ENCODE measurements around the gene PLCL1.

Gene PLCL1

GRCh38 chr2:197851451-197851850 lies 47.1 kb downstream of the PLCL1 start:
- no peak for FAIRE-seq
- no peak for DNase-seq (ENCODE audit: insufficient read length, low spot score)

- FAIRE-seq (no peak), DNase-seq (ENCODE audit: insufficient read length, low spot score) (no peak)
Observed at GRCh38 chr2:197852108-197852507, 47.7 kb downstream of the PLCL1 start.

DNA sequence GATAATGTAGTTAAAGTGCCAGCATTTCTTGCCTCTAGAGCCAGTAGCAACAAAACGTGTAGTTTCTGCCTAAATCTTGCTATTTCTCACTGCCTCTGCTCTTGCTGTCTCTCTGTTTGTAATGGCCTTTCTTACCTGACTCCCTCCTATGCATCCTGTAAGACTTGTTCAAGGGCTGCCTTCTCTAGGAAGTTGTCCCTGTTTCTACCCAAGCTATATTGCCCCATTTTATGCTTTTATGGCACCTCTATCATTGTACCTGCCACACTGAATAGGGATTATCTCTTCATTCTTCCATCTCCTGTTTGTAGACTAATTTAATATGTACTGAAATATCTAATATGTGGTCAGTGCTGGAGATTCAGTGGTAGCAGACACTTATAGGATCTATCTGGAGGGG lies 49.2 kb downstream of the PLCL1 start:
- FAIRE-seq = no peak
- no peak for DNase-seq (ENCODE audit: insufficient read length, low spot score)

DNA sequence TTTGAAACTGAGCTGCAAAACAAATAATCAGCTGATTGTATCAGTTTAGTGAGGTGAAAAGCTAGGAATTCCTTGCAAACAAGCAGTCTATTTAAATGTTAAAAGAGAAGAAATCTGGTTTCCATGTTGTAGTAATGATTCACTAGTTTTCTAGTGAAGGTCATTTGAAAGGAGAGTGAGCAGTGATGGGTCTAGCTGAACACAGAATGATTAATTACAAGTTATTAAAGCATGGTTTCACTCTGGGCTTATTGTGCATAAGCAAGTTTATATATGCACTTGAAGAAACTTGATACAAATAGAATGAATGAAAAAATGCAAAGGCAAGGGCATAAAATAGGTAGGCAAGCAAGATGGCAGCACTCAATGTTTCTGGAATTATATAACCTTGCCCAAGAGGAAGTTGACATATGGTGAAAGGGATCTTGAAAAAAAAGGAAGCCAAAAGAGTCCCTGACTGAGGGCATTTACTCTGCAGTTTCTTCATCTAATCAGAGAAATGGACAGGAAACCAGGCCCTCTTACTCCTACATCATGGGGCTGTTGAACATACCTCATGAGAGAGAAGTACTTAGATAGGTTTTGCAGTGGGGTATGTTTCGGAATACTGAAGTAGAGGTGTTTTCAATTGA lies 53.2 kb downstream of the PLCL1 start:
- FAIRE-seq (no peak), DNase-seq (ENCODE audit: insufficient read length, low spot score) (no peak)

DNA sequence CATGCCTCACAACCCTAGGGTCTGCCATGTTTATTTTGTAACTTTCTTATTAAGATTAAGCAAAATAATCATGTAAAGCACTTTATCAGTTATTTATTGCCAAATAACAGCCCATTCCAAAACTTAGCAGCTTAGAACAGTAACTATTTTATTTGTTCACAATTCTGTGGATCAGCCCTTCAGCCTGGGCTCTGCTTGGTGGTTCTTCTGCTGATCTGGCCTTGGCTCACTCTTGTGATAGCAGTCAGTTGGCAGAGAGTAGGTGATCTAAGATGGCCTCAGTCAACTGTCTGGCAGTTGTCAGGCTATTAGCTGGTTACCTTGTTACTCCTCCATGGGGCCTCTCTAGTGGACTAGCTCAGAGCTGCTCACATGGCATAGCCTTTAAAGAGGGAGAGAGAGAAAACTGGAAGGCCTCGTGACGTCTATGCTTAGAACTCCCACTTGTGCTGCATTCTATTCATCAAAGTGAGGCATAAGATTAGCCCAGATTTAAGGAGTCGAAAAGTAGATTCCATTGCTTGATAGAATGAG lies 54.3 kb downstream of the PLCL1 start:
- DNase-seq (ENCODE audit: insufficient read length, low spot score) (no peak), FAIRE-seq (no peak)

GRCh38 chr2:197862246-197862955 lies 58.0 kb downstream of the PLCL1 start:
- FAIRE-seq = no peak
- DNase-seq (ENCODE audit: insufficient read length, low spot score) = no peak

DNA sequence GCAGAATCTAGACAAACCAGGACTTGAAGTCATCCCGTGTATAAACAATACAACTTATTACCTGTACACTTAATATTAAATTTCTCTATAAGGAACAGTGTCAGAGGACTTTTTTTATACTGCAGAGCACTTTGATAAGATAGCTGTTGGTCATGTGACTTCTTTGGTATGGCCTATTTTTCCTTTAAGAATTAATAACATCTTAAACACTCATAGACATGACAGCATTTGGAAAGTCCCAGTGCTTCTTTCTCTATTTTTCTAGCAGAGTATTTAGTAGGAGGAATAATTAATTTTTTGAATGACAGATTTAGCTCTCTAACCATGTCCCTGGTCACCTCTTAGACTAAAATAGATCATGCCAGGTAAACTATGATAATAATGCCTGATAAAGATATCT lies 59.4 kb downstream of the PLCL1 start:
- DNase-seq (ENCODE audit: insufficient read length, low spot score) (no peak), FAIRE-seq (no peak)

DNA sequence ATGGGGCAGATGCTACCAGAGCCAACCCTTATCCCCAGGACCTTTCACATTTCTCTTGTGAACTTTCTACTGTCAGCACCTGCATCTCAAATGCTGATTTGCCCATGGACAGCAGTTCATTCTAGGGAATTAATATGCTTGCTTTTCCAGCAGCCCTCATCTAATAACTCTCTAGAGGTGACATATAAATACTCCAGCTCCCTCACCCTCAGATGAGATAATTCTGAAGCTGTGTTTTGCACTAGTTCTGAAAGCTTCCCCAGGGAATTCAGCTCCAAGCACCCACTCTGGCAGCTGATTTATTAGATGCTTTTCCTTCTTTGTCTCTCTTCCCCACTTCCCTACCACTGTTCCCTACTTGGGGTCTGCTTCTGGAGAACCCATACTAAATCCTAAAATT lies 62.1 kb downstream of the PLCL1 start:
- no peak for FAIRE-seq
- DNase-seq (ENCODE audit: insufficient read length, low spot score) = no peak

DNA sequence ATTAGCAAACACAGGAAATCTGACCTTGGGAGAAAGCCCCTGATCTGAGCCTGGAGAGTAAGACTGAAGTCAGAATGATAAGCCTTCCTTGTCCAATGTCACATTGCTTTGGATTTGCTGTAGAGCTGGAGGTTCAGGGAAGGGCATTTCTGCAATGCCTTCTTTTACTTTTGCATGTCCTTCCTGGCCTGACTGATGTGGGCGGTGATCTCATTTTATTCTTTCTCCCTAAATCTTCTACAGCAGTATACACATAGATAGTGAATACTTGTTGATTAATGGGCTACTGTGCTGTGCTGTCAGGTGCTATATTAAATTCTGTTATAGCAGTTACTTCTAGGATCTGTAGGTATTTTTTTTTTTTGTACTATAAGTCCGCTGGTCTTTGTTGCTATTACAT lies 62.6 kb downstream of the PLCL1 start:
- DNase-seq (ENCODE audit: insufficient read length, low spot score) = no peak
- FAIRE-seq = no peak

DNA sequence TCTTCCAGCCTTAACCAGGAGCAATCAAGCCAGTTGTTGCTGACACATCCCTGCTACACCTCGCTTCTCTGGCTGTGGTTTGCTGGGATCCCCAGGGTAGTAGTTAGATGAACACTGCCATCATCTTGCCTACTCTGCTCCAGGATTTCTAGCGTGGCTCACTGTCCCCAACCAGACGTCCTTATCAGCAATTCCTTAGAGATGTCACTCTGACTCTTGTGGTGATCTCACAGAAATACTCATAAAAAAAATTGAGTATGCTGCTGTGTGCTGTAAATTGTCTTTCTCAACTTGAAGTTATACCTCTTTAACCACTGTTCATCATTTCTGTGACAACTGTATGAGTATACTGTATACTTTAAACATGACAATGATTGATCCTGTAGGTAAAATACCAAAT lies 63.2 kb downstream of the PLCL1 start:
- FAIRE-seq = no peak
- DNase-seq (ENCODE audit: insufficient read length, low spot score) = no peak

- FAIRE-seq (no peak), DNase-seq (ENCODE audit: insufficient read length, low spot score) (no peak)
Observed at GRCh38 chr2:197868206-197868605, 63.8 kb downstream of the PLCL1 start.

GRCh38 chr2:197869041-197869440 lies 64.6 kb downstream of the PLCL1 start:
- FAIRE-seq (no peak), DNase-seq (ENCODE audit: insufficient read length, low spot score) (no peak)

DNA sequence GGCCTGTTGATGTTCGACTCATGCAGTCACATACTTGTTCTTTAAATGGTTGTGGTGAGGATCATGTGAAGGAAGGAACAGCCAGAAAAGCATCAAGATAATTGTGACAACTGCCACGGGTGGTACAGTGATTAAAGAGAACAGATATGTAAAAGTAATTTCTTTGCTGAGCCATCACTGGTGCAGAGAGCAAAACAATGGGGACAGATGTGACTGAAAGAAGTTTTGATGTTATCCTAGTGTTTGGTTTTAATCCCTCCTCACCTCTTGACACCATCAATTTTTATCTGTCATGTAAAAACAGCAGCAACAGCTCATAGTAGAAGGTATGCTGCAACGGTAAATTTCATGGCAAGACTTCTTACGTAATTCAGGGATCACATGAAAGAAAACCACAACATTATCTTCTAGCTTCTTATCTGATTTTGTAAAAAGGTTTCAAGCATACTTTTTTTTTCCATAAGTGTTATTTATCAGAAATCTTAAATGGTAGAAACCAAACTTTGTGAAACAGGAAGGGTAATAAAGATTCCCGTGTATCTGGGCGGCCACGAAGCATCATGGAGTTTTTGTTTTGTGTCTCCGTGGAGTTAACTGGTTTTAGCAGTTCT lies 65.2 kb downstream of the PLCL1 start:
- FAIRE-seq = no peak
- no peak for DNase-seq (ENCODE audit: insufficient read length, low spot score)

- FAIRE-seq = no peak
- DNase-seq (ENCODE audit: insufficient read length, low spot score) = no peak
Observed at GRCh38 chr2:197870137-197870536, 65.7 kb downstream of the PLCL1 start.

GRCh38 chr2:197871780-197872456 lies 67.5 kb downstream of the PLCL1 start:
- FAIRE-seq (no peak), DNase-seq (ENCODE audit: insufficient read length, low spot score) (no peak)

GRCh38 chr2:197873293-197873701 lies 68.9 kb downstream of the PLCL1 start:
- no peak for FAIRE-seq
- DNase-seq (ENCODE audit: insufficient read length, low spot score) = no peak

DNA sequence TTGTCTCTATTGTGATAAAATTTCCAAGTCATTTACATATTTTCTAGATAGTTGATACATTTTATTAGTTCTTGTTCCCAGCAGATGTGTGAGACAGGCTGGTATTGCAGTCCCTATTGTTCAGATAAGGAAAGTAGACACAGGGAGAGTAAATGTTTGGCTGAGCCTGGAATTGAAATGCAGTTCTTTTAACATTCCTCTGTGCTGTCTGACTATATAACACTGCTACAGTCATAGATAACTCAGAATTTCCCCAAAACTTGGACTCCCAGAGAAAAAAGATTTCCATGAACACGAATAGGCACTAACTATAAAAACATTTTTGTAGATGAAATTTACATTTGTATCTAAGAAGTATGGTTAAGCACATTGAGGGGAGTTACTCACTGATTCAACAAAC lies 71.4 kb downstream of the PLCL1 start:
- no peak for FAIRE-seq

GRCh38 chr2:197876524-197876923 lies 72.1 kb downstream of the PLCL1 start:
- no peak for FAIRE-seq
- no peak for DNase-seq (ENCODE audit: insufficient read length, low spot score)

More for the DNA sequence above, 71.4 kb downstream of the PLCL1 start:
- DNase-seq (ENCODE audit: insufficient read length, low spot score) = no peak

DNA sequence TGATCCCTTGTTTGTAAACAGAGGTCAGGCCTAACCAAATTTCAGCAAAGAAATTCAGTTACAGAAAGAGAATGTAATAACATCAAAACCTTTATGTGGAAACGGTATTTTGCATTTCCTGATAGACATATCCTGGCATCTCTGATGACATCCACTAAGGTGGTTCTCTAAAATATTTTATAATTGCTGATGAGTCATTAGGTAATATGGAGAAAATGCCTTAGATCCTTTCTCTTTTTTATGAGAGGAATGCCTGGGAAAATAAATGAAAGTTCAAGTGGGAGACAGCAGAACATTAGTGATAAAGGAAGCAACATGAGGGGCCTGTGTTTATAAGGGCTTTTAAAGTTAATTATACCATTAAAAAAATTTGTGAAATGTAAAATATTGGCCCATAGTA lies 72.6 kb downstream of the PLCL1 start:
- DNase-seq (ENCODE audit: insufficient read length, low spot score) = no peak

DNA sequence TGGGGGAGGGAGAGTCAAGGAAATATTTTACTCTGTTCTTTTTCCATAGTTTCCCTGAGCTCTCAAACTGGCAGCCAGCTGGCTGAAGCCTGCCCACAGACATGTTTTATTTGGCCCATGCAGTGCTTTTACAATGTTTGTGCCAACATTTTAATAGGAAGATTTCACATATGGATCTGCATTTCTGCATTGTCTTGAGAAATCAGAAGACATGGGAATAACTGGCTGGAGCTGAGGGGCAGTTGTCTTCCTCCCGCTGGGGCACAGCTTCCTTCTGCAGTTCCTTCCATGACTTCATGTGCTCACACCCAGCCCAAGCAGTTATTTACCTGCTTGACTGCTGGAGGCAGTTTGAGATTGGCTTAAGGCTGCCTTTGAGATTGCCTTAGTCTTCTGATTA lies 74.4 kb downstream of the PLCL1 start:
- DNase-seq (ENCODE audit: insufficient read length, low spot score) (no peak), FAIRE-seq (no peak)

More for the DNA sequence above, 72.6 kb downstream of the PLCL1 start:
- no peak for FAIRE-seq

DNA sequence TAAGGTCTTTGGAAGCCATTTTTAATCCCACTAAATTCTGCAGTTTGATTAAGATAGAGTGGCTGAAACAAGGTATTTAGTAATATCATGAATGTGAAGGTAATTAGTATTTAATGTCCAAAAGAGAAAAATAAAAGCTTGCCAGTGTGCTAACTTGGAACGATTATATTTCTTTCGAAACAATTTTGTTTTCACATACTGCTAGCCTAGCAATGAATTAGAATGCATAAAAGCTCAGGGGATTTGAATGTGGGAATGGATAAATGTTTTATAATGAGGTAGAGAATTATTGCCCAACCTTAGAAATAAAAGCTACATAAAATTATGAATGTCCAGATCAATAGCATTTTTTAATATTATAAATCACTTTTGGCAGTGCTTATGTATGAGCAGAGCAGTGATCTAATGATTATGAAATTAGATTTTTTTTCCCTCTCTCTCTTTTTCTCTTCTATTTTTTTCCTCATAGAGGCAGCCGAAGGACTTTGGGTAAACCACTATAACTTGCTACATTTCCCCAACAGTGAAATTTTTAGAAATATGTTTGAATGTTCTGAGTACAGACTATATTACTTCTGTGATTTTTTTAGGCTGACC lies 75.5 kb downstream of the PLCL1 start:
- no peak for DNase-seq (ENCODE audit: insufficient read length, low spot score)
- FAIRE-seq = no peak
